ENCODE measurements around the gene NFILZ.
A peak's percentile ranks its signal among the peaks of the same experiment; 100 is the strongest.

The NFILZ gene

GRCh38 chr19:8629996-8630683 is at the start of gene NFILZ:
TSS of gene NFILZ (plus strand) at chr19:8630633. CDS start at chr19:8676766, 46,133 bp downstream.
- no peak for DNase-seq
- Mint-ChIP-seq H3K36me3 (ENCODE audit: low read depth) (no peaks in the 10 kb centered on the region), H3K27me3 (ENCODE audit: low read depth, poor library complexity) (peaks cover 11% of the 10 kb centered on the region), H3K27ac (peak within 1 kb of the TSS; percentile 33), H3K4me1 (peaks cover 22% of the 10 kb centered on the region), H3K4me3 (no peak within 1 kb of the TSS), H3K9me3 (peaks cover 14% of the 10 kb centered on the region)
- TF ChIP-seq, protein P1, sequence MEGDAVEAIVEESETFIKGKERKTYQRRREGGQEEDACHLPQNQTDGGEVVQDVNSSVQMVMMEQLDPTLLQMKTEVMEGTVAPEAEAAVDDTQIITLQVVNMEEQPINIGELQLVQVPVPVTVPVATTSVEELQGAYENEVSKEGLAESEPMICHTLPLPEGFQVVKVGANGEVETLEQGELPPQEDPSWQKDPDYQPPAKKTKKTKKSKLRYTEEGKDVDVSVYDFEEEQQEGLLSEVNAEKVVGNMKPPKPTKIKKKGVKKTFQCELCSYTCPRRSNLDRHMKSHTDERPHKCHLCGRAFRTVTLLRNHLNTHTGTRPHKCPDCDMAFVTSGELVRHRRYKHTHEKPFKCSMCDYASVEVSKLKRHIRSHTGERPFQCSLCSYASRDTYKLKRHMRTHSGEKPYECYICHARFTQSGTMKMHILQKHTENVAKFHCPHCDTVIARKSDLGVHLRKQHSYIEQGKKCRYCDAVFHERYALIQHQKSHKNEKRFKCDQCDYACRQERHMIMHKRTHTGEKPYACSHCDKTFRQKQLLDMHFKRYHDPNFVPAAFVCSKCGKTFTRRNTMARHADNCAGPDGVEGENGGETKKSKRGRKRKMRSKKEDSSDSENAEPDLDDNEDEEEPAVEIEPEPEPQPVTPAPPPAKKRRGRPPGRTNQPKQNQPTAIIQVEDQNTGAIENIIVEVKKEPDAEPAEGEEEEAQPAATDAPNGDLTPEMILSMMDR (IDR thresholded peaks at IDR 0.05) = no peak

- TF ChIP-seq, protein P1 (IDR thresholded peaks at IDR 0.05) = peak; percentile 100
- Mint-ChIP-seq H3K4me1 (peaks cover 21% of the 10 kb centered on the region), H3K27ac (no peak overlapping the region), H3K36me3 (ENCODE audit: low read depth) (peaks cover 10% of the 10 kb centered on the region), H3K9me3 (no peaks in the 10 kb centered on the region), H3K4me3 (no peak overlapping the region), H3K27me3 (ENCODE audit: low read depth, poor library complexity) (peaks cover 13% of the 10 kb centered on the region)
- peak; percentile 92 for DNase-seq
Observed at GRCh38 chr19:8580710-8581281, 49.6 kb upstream of the NFILZ start.

- peaks cover 4% of the 10 kb centered on the region for H3K27me3 Mint-ChIP-seq (ENCODE audit: low read depth, poor library complexity)
- H3K4me3 Mint-ChIP-seq = no peak overlapping the region
- no peaks in the 10 kb centered on the region for H3K9me3 Mint-ChIP-seq
- no peaks in the 10 kb centered on the region for H3K4me1 Mint-ChIP-seq
- H3K36me3 Mint-ChIP-seq (ENCODE audit: low read depth) = peaks cover 14% of the 10 kb centered on the region
- TF ChIP-seq, protein P1 (IDR thresholded peaks at IDR 0.05) = no peak
- DNase-seq = no peak
- no peak overlapping the region for H3K27ac Mint-ChIP-seq
Observed at GRCh38 chr19:8584965-8585893, 45.2 kb upstream of the NFILZ start.

GRCh38 chr19:8585894-8586750 is 44.3 kb upstream of the NFILZ start:
- no peaks in the 10 kb centered on the region for H3K4me1 Mint-ChIP-seq
- no peak overlapping the region for H3K4me3 Mint-ChIP-seq
- peak; percentile 86 for DNase-seq
- peaks cover 10% of the 10 kb centered on the region for H3K27me3 Mint-ChIP-seq (ENCODE audit: low read depth, poor library complexity)
- TF ChIP-seq, protein P1 (IDR thresholded peaks at IDR 0.05) = peak; percentile 74
- no peak overlapping the region for H3K27ac Mint-ChIP-seq
- H3K9me3 Mint-ChIP-seq = no peaks in the 10 kb centered on the region
- H3K36me3 Mint-ChIP-seq (ENCODE audit: low read depth) = peaks cover 14% of the 10 kb centered on the region

DNA sequence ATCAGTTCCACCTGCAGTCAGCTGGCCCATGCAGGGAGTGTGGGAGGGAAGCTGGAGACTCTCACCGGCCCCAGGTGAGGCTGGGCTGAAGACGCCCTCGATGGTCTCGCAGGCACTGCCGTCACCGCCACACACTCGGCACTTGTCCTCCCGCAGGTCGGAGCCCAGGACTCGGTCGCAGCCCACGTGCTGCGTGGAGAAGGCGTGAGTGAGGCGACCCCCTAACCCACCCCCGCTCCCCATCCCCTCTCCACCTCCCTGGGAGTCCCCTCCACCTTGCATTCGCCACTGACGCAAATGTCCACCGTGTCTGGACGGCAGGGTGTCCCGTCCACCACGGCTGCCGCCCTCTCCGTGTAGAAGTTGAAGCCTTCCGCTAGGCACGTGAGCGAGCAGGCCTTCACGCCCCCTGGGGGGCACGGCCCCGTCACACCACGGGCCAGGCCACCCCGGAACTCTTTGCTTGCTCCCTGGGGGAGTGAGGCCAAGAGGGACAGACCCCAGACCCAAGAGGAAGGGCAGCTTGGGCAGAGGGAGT is 41.2 kb upstream of the NFILZ start:
- Mint-ChIP-seq H3K9me3 (peaks cover 9% of the 10 kb centered on the region), H3K36me3 (ENCODE audit: low read depth) (peaks cover 17% of the 10 kb centered on the region)
- TF ChIP-seq, protein P1 (IDR thresholded peaks at IDR 0.05) = no peak

More for the DNA sequence above, 41.2 kb upstream of the NFILZ start:
- Mint-ChIP-seq H3K27me3 (ENCODE audit: low read depth, poor library complexity) (peaks cover 18% of the 10 kb centered on the region), H3K27ac (no peak overlapping the region), H3K4me3 (no peak overlapping the region), H3K4me1 (no peaks in the 10 kb centered on the region)
- no peak for DNase-seq
